Cardiac fibroblast (primary cell): ENCODE measurements around the gene PKN1.

ENCODE experiments used
- DNase-seq, 2 donors: peaks; one replicate each; pipeline versions ENCODE4 v3.0.0 to v3.0.0-alpha.2; 2010; ENCODE audit warnings: low read depth in 2 of 2
- H3K4me3 ChIP-seq, 2 donors: replicated peaks in 1 of 2; 1 replicate in 1 of 2; 2 replicates in 1 of 2; pipeline ENCODE4 v1.5.1; 2011; ENCODE audit warnings: low read depth in 2 of 2, low read length in 2 of 2, mild to moderate bottlenecking in 2 of 2, moderate library complexity in 1 of 2
- CTCF ChIP-seq: IDR thresholded peaks from one replicate; pipeline ENCODE4 v1.5.1; 2011; ENCODE audit warnings: low read depth, mild to moderate bottlenecking, low read length, inconsistent platforms

The PKN1 gene

DNA sequence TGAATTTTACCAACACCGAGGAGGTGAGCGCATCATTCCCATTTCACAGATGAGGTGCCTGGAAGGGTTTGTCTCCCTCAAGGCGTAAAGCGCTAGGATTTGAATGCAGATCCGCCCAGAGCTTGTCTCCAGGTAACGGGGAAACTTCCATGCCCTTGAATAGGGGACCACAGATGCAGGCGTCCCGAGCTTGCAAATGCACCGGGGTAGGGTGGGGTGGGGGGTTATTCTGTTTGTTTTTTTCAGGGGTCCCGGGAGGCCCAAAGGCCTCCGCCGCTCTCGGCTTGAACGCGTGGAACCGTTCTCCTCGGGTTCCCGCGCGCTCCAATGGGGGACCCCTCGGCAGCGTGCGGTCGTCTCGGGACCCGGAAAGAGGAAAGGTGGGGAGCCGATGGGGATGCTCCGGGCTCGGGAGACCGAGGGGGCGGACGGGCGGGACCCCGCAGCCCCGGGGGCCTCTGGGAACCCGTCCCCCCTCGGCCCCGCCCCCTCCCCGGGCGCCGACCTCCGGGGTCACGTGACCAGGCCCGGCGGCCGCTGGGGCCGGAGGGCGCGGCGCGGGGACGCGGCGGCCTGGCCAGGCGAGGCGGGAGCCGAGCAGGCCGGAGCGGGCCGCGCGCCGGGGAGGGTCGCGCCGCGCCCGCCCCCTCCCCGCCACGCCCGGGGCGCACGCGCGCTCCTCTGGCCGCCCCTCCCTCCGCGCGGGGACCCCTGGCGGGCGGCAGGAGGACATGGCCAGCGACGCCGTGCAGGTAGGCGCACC, at the start of gene PKN1:
Gene PKN1 (plus strand): TSS at position 516 of the 763 bp plus-strand sequence. CDS start 216 bp downstream, at position 732.
- peak in 1 of 2 donors; percentile 50 for DNase-seq
- peak within 1 kb of the TSS; percentile 76 to 80 for H3K4me3 ChIP-seq

DNA sequence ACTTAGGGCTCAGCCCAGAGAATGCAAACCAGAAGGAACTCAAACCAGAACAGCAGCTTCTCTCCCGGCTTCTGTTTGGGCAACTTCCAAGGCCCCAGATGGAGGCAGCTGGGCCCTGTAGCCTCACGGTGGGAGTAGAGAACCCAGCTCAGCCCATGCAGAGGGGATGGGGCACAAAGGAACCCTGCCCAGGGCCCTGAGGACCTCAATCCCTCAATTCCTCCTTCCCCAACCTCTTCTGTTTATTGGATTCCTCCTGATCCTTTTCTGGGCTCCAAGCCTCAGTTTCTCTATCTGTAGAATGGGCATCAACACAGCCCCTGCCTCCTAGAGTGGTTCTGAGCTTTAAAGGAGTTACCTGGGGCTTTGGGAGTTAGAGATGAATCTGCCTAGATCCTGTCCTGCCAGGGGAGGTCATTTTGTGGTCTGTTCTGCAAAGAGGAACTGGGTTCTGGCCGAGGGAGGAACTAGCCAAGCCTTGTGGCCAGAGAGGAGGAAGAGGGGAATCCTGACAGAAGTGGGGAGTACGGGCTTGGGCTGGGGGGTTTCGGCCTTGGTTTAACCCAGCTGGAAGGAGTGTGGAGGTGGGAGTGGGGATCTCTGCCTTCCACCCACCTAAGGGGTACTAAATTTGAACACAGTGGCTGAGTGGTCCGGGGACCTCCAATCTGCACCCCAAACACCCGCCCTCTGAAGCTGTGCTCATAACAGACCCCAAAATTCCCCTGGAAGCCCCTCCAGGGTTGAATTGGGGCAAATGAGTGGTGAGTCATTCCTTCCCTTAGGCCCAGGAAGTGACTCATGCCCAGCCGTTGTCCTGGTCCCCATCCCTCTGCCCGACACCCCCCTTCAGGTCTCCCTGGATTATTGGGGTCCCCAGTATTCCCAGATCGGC, 49.2 kb upstream of the PKN1 start:
- peak overlapping the region in 1 of 2 donors; percentile 45 for H3K4me3 ChIP-seq
- peak; percentile 54 to 61 for DNase-seq
- TF ChIP-seq CTCF: peak; percentile 7

More for the DNA sequence above, at the start of gene PKN1:
- no peak for TF ChIP-seq CTCF

DNA sequence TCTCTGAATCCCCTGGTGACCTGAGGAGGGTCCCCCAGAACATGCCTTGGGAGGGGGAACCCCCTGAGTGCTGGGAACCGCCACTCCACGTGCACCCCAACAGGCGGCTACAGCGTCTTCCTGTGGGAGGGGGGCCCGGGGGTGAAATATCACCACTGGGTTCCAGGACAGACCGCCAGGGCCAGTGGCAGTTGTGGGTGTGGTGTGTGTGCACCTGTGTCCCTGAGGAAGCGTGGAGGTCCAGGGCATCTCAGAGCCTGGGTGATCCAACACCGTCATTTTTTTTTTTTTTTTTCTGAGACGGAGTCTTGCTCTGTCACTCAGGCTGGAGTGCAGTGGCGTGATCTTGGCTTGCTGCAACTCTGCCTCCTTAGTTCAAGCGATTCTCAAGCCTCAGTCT, 47.6 kb upstream of the PKN1 start:
- DNase-seq: no peak
- H3K4me3 ChIP-seq: no peak overlapping the region
- TF ChIP-seq CTCF: no peak

DNA sequence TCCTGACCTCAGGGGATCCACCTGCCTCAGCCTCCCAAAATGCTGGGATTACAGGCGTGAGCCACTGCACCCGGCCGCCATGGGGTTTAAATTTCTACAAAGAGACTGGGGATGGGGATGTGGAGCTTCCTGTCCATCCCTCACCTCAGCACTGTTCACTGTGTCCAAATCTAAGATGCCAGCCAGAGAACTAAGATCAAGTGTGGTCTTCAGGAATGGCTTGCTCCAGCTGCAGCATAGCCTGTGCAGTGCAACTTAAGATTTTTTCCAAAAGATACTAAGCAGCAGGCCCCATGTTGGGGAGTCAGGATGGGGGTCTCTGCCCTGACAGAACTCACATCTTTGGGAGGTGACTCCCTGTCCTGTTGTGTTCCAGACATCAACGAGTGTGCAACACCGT, 42.6 kb upstream of the PKN1 start:
- no peak for DNase-seq
- TF ChIP-seq CTCF: no peak
- H3K4me3 ChIP-seq: no peak overlapping the region

DNA sequence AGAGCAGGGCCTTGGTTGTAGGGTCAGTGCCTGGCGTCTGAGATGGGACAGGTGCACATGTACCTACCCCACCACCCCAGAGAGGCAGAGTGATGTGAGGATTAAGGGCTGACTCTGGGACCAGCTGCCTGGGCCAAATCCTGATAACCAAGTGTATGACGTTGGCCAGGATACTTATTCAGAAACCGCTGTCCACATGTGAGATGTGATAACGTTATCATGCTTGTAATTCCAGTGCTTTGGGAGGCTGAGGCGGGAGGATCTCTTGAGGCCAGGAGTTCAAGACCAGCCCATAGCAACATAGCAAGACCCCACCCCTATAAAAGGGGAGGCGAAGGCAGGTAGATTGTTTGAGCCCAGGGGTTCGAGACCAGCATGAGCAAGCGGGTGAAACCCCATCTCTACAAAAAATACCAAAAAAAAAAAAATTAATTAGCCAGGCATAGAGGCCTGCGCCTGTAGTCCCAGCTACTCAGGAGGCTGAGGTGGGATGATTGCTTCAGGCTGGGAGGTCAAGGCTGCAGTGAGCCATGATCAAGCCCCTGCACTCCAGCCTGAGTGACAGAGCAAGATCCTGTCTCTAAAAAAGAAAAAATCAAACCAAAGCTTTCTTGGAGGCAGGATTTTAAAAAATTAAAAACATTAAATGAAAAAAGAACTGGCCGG, 41.8 kb upstream of the PKN1 start:
- no peak for DNase-seq
- H3K4me3 ChIP-seq: no peak overlapping the region
- no peak for TF ChIP-seq CTCF

- no peak for TF ChIP-seq CTCF
- DNase-seq: no peak
- H3K4me3 ChIP-seq: no peak overlapping the region
These were observed 39.8 kb upstream of the PKN1 start for GRCh38 chr19:14393329-14393728.
